ENCODE data around the gene FKBP9.
"Not testable (repeated sequence)": the region's sequence is repeated elsewhere in the genome, so short reads cannot be mapped to it uniquely, and the experiment has no call there.

The FKBP9 gene

DNA sequence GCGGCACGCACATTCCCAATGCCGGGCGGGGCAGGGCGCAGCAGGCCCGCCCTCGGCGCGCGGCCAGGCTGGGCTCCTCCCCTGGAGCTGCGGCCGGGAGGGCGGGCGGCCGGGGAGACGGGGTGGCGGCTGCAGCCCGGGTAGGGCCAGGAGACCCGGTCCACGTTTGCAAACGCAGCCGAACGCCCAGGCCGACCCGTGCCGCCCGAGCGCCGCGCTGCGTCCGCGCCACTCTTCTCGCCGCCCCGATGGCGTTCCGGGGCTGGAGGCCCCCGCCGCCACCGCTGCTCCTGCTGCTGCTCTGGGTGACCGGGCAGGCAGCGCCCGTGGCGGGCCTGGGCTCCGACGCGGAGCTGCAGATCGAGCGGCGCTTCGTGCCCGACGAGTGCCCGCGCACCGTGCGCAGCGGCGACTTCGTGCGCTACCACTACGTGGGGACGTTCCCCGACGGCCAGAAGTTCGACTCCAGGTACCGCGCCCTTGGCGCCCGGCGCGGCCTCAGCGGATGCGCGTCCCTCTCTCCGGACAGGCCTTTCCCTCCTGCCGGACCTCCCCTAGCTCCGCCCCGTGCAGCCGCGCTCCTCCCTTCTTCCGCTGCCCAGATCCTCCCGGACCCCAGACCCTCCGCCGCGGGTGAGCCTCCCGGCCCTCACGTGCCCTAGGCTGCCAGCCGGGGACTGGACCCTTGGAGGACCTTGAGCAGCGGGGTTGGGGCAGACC is at the start of gene FKBP9:
Gene FKBP9, plus strand, starts transcription at position 115 of the 720 bp plus-strand sequence. Its CDS starts 134 bp downstream, at position 249.
- no peak for DNase-seq

- DNase-seq: no peak
These were observed 47.0 kb upstream of the FKBP9 start for GRCh38 chr7:32910195-32910594.

DNA sequence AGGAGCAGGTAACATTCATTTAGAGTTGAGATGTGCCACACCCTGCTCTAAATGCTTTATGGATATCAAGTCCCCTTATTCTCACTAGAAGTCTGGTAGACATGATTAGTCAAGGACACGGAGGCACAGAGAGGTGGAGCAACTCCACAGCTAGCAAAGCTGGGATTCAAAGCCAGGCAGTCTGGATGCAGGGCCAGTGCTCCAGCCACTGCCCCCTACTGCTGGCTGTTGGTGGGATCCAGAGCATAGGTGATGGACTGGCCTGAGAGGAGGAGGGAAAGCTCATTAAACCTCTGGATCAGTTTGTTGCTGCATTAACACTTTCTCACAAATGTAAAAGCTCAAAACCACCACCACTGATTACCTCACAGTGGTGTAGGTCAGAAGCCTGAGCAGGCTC is 43.1 kb upstream of the FKBP9 start:
- DNase-seq: no peak

- DNase-seq: no peak
These were observed 42.2 kb upstream of the FKBP9 start for GRCh38 chr7:32915041-32915536.

DNA sequence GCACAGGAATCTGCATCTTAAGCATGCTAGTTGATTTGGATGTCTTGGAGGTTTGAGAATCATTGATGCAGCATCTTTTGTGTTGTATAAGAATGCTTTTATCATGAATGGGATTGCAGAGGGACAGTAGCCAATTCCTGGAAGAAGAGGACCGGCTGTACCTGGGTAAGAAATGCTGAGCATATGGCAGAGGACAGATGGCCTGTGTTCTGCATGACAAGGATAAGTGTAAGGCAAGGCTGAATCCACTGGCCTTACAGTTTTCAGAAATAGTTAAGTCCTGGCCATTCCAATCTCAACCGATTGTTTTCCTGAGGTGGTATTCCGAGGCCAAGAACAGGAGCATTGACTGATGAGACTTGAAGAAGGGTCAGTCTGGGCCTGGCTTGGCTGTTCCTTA is 41.2 kb upstream of the FKBP9 start:
- no peak for DNase-seq

DNA sequence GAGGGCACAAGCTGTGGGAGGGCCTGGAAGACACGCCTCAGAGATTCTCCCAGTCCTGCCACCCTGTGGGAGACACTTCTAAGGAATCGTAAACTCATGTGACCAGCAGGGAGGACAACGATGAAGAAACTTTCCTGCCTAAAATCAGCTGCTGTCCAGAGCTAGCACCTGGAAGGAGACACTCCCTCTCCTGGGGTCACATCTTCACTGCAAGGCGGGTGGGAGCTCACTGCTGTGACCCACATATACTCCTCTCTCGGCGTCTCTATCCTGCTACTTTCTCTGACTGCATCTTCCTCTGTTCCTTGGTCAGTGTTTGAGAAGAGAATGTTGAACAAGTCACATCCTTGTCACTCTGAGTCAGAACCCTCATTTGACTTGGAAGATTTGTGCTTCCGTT is 40.2 kb upstream of the FKBP9 start:
- not testable (repeated sequence) for DNase-seq

DNA sequence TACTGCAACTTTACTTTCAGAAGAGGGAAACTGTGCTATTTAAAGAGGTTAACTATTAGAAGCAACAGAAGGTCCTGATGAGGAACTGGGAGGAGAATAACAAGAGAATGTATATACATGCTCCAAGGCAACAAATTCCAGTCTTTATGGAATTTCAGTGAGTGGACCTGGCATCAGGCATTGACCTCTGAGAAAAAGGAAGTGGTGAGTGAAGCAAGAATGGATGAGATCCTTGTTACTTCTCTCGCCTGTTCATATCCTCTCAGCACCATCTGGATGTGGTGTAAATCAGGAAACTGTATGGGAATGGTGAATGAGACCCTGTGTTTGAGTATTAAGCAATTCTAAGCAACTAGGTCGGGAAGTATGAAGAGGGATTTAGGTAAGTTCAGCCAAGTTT is 35.3 kb upstream of the FKBP9 start:
- DNase-seq: no peak

DNA sequence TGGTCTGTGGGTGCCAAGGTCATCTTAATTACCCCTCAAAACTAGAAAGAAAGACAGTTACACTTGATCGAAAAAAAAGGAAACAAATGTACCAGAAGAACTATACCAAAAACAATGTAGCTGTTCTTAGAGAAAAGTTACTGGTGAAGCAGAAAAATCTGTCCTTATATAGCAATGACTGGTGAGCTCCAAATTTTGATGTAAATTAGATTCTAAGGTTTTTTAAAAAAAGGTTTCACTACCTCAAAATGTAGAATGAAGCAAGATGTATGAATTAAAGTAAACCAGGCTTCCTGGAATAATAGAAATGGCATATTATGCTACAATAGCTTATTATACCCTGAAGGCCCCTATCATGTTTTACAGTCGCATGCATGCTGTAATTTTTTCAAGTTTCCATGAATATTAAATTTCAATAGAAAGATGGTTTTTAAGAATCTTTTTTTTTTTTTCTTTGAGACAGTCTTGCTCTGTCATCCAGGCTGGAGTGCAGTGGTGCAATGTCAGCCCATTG is 28.4 kb upstream of the FKBP9 start:
- no peak for DNase-seq

- DNase-seq: no peak
These were observed 27.7 kb upstream of the FKBP9 start for GRCh38 chr7:32929430-32930143.

- no peak for DNase-seq
These were observed 26.9 kb upstream of the FKBP9 start for GRCh38 chr7:32930378-32930777.

DNA sequence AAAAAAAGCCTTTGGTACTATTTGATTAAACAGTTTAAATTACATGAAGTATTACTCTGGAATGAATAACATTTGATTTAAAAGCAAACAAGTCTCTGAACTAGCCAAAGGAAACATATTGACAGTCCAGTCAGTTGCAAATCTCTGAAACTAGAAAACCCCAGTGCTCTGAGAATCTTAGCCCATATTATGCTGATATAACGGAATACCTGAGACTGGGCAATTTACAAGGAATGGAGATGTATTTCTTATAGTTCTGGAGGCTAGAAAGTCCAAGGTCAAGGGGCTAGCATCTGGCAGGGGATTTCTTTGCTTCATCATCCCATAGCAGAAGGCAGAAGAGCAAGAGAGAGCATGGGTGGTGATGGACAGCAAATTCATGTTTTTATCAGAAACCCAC is 21.7 kb upstream of the FKBP9 start:
- DNase-seq: no peak

- DNase-seq: no peak
These were observed 20.6 kb upstream of the FKBP9 start for GRCh38 chr7:32936689-32937088.

DNA sequence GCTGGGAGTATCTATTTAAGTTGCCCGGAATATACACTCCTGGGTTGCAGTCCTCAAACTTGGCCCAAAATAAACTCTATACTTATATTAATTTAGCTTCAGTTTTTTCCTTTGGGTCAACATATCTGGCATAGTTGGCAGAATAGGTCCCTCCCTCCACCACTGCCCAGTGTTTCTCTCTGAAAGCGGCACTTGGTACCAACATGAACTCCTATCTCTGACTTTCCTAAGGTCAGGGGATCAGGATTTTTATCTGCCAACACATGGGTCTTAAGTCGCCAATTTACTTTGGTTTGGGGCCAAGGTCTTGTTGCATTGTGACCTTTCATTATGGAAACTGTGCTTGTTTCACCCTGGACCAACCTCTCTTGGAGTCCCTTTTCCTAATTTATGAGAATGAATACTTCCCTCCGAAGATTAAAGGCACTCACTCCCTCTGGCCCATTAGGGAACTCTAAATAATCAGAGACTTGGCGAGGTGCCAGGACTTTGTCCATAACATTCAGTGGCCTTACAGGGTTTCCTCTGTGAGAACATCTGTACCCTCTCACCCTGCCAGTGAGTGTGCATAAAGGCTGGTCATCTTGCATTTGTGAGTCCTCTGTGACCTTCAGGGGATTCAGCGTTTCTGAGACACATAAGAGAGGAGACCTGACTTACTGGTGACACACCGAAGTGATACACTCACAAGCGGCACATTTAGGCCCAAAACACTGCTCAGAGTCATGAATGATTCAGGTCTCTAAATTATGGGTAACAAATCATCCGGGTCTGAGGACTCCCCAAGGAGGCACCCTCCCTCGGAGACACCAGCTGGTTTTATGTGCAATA is 19.7 kb upstream of the FKBP9 start:
- no peak for DNase-seq

- DNase-seq: no peak
These were observed 16.1 kb upstream of the FKBP9 start for GRCh38 chr7:32941181-32941580.

DNA sequence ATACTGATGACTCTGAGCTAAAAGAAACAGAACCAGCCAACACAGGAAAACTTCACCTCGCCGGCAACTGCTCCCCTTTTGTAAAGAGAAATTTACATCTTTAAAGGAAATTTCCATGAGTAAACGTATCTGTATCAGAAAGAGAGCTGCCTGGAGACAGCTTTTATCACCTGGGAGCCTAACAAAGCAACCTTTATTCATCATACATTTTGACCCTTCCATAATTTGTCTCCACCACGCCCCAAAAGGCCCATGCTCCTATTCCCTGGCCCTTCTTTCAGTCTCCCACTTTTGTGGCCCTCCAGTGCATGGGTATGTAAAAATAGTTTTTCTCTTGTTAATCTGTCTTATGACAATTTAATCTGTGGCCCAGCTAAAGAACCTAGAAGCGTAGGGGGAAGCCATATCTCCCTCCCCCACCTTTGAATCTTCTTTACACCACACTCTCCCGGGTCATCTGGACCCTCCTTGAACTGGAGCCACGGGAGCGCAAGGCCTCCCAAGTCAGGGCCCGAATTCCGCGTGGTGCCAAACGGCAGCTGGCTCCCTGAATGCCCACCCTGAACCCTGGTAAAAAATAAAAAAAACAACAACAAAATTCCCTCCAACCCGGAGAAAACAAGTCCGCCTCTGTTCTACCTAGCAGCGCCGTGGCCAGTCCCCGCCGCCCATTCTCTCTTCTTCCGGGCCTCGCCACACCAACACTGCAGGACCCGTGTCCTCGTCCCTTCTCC is 15.4 kb upstream of the FKBP9 start:
- no peak for DNase-seq

DNA sequence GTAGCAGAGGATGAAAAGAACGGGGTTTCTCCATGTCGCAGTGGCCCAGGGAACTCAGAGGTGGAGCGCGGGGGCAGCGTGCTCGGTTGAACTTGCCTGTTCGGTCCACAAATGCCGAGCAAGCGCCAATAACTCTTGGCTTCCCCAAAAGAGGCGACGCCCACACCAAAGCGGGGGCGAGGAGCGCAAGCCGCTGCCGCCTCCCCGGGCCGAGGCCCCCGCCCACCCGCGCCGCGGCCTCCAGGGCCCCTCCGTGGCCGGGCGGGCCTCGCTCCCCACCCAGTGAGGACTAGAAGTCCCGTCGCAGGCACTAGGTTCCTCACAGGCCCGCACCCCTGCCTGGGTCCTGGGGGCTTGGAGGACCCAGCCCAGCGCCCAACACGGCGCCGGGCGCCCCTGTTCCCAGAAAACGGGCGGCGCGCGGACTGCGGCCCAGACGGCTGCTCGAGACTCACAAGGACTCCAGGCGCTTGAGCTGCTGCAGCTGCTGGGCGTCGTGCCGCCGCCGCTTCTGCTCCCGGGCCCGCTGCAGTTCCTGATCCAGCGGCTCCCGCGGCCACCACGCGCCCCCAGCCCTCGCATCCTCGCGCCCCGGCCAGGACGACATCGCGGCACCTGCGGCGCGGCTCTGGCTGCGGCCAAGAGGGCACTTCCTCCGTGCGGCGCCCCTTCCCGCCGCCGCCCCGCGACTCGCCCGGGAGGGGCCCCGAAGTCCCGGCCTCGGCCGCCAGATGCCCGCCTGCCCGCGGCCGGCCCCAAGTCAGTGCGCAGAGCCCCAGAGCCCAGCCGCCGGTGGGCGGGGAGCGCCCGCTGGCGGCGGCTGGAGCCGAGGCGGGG is 14.6 kb upstream of the FKBP9 start:
- peak; percentile 80 for DNase-seq

DNA sequence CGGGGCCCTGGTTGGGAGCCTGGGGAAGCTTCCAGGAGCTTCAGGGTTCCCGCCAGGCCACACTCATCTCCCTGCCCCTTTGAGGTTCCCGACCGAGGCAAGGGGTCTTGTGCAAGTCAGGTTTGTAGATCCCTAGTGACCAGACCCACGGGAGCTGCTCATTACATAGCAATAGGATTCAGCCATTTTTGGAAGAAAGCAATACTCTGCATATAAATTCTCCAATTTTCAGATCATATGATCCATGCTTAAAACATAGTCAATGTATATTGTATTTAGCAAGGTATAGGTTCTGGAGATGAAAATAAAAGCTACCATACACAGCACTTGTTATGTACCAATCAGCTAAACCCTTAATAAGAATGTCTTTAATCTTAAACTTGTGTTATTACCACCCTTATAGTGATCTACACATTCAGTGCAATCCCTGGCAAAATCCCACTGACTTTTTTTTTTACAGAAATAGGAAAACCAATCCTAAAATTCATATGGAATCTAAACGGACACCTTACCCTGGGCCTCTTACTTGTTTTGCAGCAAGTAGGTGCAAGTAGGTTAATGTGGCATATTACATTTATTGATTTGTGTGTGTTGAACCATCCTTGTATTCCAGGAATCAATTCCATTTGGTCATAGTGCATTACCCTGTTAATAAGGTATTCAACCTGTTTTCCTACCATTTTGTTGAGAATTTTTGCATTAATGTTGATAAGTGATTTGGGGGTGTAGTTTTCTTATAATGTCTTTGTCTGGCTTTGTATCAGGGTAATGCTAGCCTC is 13.8 kb upstream of the FKBP9 start:
- DNase-seq: no peak

- no peak for DNase-seq
These were observed 9.7 kb upstream of the FKBP9 start for GRCh38 chr7:32947420-32947983.

- DNase-seq: no peak
These were observed 9.0 kb upstream of the FKBP9 start for GRCh38 chr7:32948202-32948601.

- no peak for DNase-seq
These were observed 4.4 kb upstream of the FKBP9 start for GRCh38 chr7:32952876-32953275.
